ENCODE results near the gene PGBD1.

Gene PGBD1

DNA sequence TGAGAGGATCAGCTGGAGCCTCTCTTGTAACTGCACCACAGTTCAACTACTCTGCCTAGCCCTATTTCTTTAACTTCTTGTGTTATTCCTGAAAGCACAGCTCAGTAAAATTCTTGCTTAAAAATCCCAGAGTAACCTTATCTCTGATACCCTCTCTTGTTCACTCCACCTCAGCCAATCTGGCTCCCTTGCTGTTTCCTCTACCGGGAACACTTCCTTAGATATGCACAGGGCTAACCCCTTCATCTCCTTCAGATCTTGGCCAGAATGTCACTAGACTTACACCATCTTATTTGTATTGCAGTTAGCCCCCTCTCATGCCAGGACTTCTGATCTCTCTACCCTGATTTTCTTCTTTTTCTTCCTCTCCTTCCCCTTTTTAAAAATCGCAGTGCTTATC lies 65.7 kb downstream of the PGBD1 start:
- no peak overlapping the region for H3K27ac ChIP-seq
- TF ChIP-seq, protein P1, sequence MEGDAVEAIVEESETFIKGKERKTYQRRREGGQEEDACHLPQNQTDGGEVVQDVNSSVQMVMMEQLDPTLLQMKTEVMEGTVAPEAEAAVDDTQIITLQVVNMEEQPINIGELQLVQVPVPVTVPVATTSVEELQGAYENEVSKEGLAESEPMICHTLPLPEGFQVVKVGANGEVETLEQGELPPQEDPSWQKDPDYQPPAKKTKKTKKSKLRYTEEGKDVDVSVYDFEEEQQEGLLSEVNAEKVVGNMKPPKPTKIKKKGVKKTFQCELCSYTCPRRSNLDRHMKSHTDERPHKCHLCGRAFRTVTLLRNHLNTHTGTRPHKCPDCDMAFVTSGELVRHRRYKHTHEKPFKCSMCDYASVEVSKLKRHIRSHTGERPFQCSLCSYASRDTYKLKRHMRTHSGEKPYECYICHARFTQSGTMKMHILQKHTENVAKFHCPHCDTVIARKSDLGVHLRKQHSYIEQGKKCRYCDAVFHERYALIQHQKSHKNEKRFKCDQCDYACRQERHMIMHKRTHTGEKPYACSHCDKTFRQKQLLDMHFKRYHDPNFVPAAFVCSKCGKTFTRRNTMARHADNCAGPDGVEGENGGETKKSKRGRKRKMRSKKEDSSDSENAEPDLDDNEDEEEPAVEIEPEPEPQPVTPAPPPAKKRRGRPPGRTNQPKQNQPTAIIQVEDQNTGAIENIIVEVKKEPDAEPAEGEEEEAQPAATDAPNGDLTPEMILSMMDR (conservative IDR thresholded peaks at IDR 0.05) = no peak
- TF ChIP-seq ZFX (IDR thresholded peaks at IDR 0.05) = no peak

DNA sequence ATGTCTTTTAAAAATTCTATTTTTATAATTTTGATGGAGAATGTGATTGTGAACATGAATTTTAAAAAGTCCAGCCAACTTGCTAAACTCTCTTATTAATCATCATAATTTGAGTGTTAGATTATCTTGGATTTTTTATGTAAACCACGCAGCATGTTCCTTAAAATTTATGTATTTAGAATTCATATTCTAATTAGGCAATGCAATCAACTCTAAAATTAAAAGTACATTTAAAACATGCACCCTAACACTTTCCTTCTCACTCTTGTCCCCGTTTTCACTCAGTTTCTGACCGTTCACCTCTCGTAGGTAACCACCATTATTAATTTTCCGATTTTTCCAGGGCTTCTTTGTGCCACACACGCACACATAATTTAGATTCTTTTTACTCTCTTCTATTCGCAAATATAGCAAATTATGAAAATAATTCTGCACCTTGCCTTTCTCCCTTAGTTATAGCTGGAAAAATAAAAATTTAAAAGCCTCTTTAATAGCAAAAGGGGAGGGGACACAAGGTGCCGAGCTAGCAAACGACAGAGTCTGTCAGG lies 68.0 kb downstream of the PGBD1 start:
- TF ChIP-seq ZFX (IDR thresholded peaks at IDR 0.05) = no peak
- TF ChIP-seq, protein P1 (conservative IDR thresholded peaks at IDR 0.05) = no peak
- H3K27ac ChIP-seq = peak overlapping the region; percentile 69

DNA sequence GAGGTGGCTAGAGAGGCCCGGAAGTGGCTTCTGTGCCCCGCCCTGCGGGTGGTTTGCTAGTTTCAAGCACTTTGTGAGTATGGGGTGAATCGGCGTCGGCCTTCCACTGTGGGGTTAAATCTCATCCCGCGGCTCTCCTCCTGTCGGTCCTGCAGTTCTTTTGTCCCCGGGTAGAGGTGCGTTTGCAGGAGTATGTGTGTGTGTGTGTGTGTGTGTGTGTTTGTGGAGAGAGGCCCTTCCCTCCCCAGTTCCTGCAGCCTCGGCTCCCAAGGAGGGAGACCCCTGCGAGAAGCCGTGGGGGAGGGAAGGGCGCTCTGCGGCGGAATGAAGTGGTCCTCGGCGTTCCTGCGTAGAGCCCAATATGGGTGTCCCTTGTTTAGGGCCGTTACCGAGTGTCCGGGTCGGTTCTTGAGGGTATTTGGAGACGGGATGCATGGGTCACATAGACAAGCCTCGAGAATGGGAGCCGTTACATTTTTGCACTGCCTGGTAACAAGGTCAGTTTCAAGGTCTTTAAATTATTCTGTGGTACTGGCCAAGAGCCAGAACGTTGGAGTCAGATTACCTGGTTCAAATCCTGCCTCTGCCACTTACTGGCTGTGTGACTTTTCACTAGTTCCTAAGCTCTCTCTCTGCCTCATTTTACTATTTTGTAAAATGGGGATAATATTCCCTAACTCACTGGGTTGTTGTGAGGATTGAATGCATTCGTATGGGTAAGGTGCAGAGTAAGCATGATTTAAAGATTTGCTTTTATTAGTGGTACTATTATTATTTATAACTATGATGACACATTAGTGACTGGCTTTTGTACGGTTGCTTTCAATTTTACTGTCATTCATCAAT lies 68.7 kb downstream of the PGBD1 start, which contains the start of gene ZKSCAN3:
TSS of gene ZKSCAN3 (plus strand) at position 56 of the 846 bp plus-strand sequence. CDS start 9,640 bp downstream, outside the sequence.
- TF ChIP-seq ZFX (IDR thresholded peaks at IDR 0.05) = peak; percentile 46
- TF ChIP-seq, protein P1 (conservative IDR thresholded peaks at IDR 0.05) = no peak
- peak within 1 kb of the TSS; percentile 69 for H3K27ac ChIP-seq

DNA sequence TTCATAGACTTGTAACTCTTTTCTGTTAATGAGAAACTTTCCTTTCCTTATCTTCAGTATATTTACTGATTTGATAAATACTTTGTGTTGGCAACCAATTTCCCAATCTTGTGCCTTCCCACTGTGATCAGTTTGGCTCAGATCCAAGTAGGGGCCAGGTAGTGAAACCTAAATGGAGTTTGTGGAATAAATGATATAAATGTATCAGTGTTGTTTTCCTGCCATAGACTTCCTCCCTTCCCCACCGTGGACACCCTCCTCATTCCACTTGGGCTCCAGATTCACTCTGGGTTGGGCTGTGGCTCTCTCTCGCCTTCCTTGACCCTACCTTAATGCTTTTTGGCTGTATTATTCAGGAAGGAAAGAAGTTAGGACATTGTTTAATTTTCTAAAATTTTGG lies 69.7 kb downstream of the PGBD1 start:
- TF ChIP-seq, protein P1 (conservative IDR thresholded peaks at IDR 0.05) = no peak
- TF ChIP-seq ZFX (IDR thresholded peaks at IDR 0.05) = no peak
- no peak overlapping the region for H3K27ac ChIP-seq

DNA sequence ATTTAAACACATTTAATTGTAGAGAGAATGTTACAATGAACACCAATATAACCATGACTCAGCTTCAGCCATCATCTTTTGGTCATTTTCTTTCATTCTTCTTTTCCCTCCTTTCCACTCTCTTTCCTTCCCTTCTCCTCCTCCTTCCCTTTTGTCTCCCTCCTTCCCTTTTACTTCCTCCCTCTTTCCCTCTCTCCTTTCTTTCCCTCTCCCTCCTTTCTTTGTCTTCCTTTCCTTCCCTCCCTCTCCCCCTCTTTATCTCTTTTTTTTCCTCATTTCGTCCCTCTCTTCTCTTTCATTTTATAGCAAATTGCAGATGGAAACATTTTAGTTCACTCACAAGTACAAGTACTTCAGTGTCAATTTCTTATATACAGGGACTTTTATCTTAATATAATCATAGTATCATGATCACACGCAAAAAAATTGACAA lies 70.1 kb downstream of the PGBD1 start:
- no peak for TF ChIP-seq ZFX (IDR thresholded peaks at IDR 0.05)
- TF ChIP-seq, protein P1 (conservative IDR thresholded peaks at IDR 0.05) = no peak
- no peak overlapping the region for H3K27ac ChIP-seq
